Effector memory CD8-positive, alpha-beta T cell (primary cell): Measurements from ENCODE around the gene GPC6.

Experiments
- ATAC-seq: fragments of 150-1000 bp; cut with Tn5 transposase; replicated peaks from 2 replicates; pipeline ENCODE4 v1.10.0; 2021; ENCODE audit warnings: mild to moderate bottlenecking, moderate library complexity
- DNase-seq, 3 experiments: peaks; one replicate each; pipeline ENCODE4 v3.0.0; 2021
- H3K27ac Mint-ChIP-seq, 2 donors: one replicate each; pipeline ENCODE4 v1.8.0; 2022; ENCODE audit warnings: mild to moderate bottlenecking in 2 of 2, mixed read lengths in 2 of 2, moderate library complexity in 2 of 2
- H3K27me3 Mint-ChIP-seq, 2 donors: one replicate each; pipeline ENCODE4 v1.8.0; 2022; ENCODE audit warnings: mixed read lengths in 2 of 2
- H3K36me3 Mint-ChIP-seq: one replicate; pipeline ENCODE4 v1.8.0; 2022; ENCODE audit warnings: mild to moderate bottlenecking, moderate library complexity, mixed read lengths; ENCODE audit not compliant: insufficient read depth
- H3K4me1 Mint-ChIP-seq, 2 donors: one replicate each; pipeline ENCODE4 v1.8.0; 2022; ENCODE audit warnings: low read depth in 2 of 2, mixed read lengths in 2 of 2
- H3K4me3 Mint-ChIP-seq, 2 donors: one replicate each; pipeline ENCODE4 v1.8.0; 2022; ENCODE audit warnings: mild to moderate bottlenecking in 2 of 2, mixed read lengths in 2 of 2, moderate library complexity in 2 of 2
- H3K9me3 Mint-ChIP-seq, 2 donors: one replicate each; pipeline ENCODE4 v1.8.0; 2022; ENCODE audit warnings: mixed read lengths in 2 of 2

GPC6 gene

GRCh38 chr13:93853912-93854311 lies 627.3 kb downstream of the GPC6 start:
- H3K27me3 Mint-ChIP-seq, result peaks cover 0 to 5% of the 10 kb centered on the region in 2 donors
- H3K27ac Mint-ChIP-seq, result no peak overlapping the region
- no peaks in the 10 kb centered on the region for H3K4me1 Mint-ChIP-seq
- H3K4me3 Mint-ChIP-seq, result no peak overlapping the region
- ATAC-seq (no peak), DNase-seq (no peak)
- H3K36me3 Mint-ChIP-seq, result no peaks in the 10 kb centered on the region
- no peaks in the 10 kb centered on the region for H3K9me3 Mint-ChIP-seq

GRCh38 chr13:93857126-93857525 lies 630.5 kb downstream of the GPC6 start:
- no peak overlapping the region for H3K4me3 Mint-ChIP-seq

GRCh38 chr13:93859716-93860115 lies 633.1 kb downstream of the GPC6 start:
- ATAC-seq, result no peak
- Mint-ChIP-seq H3K4me1 (no peaks in the 10 kb centered on the region), H3K4me3 (no peak overlapping the region), H3K27ac (no peak overlapping the region), H3K9me3 (no peaks in the 10 kb centered on the region), H3K36me3 (no peaks in the 10 kb centered on the region), H3K27me3 (peaks cover 0 to 5% of the 10 kb centered on the region in 2 donors)
- no peak for DNase-seq

More at GRCh38 chr13:93857126-93857525, 630.5 kb downstream of the GPC6 start:
- no peaks in the 10 kb centered on the region for H3K36me3 Mint-ChIP-seq
- H3K9me3 Mint-ChIP-seq, result no peaks in the 10 kb centered on the region
- peaks cover 0 to 5% of the 10 kb centered on the region in 2 donors for H3K27me3 Mint-ChIP-seq
- no peak for ATAC-seq
- no peak overlapping the region for H3K27ac Mint-ChIP-seq
- H3K4me1 Mint-ChIP-seq, result no peaks in the 10 kb centered on the region
- no peak for DNase-seq

- DNase-seq, result no peak
- Mint-ChIP-seq H3K27me3 (peaks cover 0 to 5% of the 10 kb centered on the region in 2 donors), H3K9me3 (no peaks in the 10 kb centered on the region), H3K4me3 (no peak overlapping the region), H3K36me3 (no peaks in the 10 kb centered on the region), H3K27ac (no peak overlapping the region), H3K4me1 (no peaks in the 10 kb centered on the region)
- ATAC-seq, result no peak
Observed at GRCh38 chr13:93861818-93862217, 635.2 kb downstream of the GPC6 start.

GRCh38 chr13:93862259-93862658 lies 635.7 kb downstream of the GPC6 start:
- no peak overlapping the region for H3K27ac Mint-ChIP-seq
- H3K4me1 Mint-ChIP-seq, result no peaks in the 10 kb centered on the region
- H3K36me3 Mint-ChIP-seq, result no peaks in the 10 kb centered on the region
- peaks cover 0 to 5% of the 10 kb centered on the region in 2 donors for H3K27me3 Mint-ChIP-seq
- H3K4me3 Mint-ChIP-seq, result no peak overlapping the region
- H3K9me3 Mint-ChIP-seq, result no peaks in the 10 kb centered on the region
- DNase-seq (no peak), ATAC-seq (no peak)

GRCh38 chr13:93865235-93865634 lies 638.6 kb downstream of the GPC6 start:
- no peaks in the 10 kb centered on the region for H3K4me1 Mint-ChIP-seq
- no peaks in the 10 kb centered on the region for H3K9me3 Mint-ChIP-seq
- DNase-seq, result no peak
- H3K4me3 Mint-ChIP-seq, result no peak overlapping the region
- peaks cover 0 to 5% of the 10 kb centered on the region in 2 donors for H3K27me3 Mint-ChIP-seq
- H3K36me3 Mint-ChIP-seq, result no peaks in the 10 kb centered on the region
- no peak for ATAC-seq
- H3K27ac Mint-ChIP-seq, result no peak overlapping the region

- H3K27me3 Mint-ChIP-seq, result peaks cover 0 to 5% of the 10 kb centered on the region in 2 donors
- no peak overlapping the region for H3K27ac Mint-ChIP-seq
- no peaks in the 10 kb centered on the region for H3K4me1 Mint-ChIP-seq
- no peaks in the 10 kb centered on the region for H3K9me3 Mint-ChIP-seq
- ATAC-seq (no peak), DNase-seq (no peak)
- H3K4me3 Mint-ChIP-seq, result no peak overlapping the region
- no peaks in the 10 kb centered on the region for H3K36me3 Mint-ChIP-seq
Observed at GRCh38 chr13:93867481-93867880, 640.9 kb downstream of the GPC6 start.

- no peak overlapping the region for H3K4me3 Mint-ChIP-seq
- H3K27ac Mint-ChIP-seq, result no peak overlapping the region
- H3K4me1 Mint-ChIP-seq, result no peaks in the 10 kb centered on the region
- H3K9me3 Mint-ChIP-seq, result no peaks in the 10 kb centered on the region
- H3K36me3 Mint-ChIP-seq, result no peaks in the 10 kb centered on the region
- DNase-seq, result no peak
- no peak for ATAC-seq
- no peaks in the 10 kb centered on the region for H3K27me3 Mint-ChIP-seq
Observed at GRCh38 chr13:93872376-93872775, 645.8 kb downstream of the GPC6 start.

GRCh38 chr13:93872786-93873347 lies 646.3 kb downstream of the GPC6 start:
- DNase-seq (no peak), ATAC-seq (no peak)
- Mint-ChIP-seq H3K4me3 (no peak overlapping the region), H3K9me3 (no peaks in the 10 kb centered on the region), H3K4me1 (no peaks in the 10 kb centered on the region), H3K27ac (no peak overlapping the region), H3K36me3 (no peaks in the 10 kb centered on the region), H3K27me3 (no peaks in the 10 kb centered on the region)

- no peaks in the 10 kb centered on the region for H3K36me3 Mint-ChIP-seq
Observed at GRCh38 chr13:93875547-93875946, 648.9 kb downstream of the GPC6 start.

GRCh38 chr13:93876236-93876635 lies 649.6 kb downstream of the GPC6 start:
- no peaks in the 10 kb centered on the region for H3K36me3 Mint-ChIP-seq
- no peaks in the 10 kb centered on the region for H3K27me3 Mint-ChIP-seq
- H3K9me3 Mint-ChIP-seq, result peaks cover 0 to 2% of the 10 kb centered on the region in 2 donors
- no peak overlapping the region for H3K4me3 Mint-ChIP-seq
- H3K27ac Mint-ChIP-seq, result no peak overlapping the region
- DNase-seq (no peak), ATAC-seq (no peak)
- no peaks in the 10 kb centered on the region for H3K4me1 Mint-ChIP-seq

More at GRCh38 chr13:93875547-93875946, 648.9 kb downstream of the GPC6 start:
- Mint-ChIP-seq H3K27ac (no peak overlapping the region), H3K27me3 (no peaks in the 10 kb centered on the region), H3K9me3 (peaks cover 0 to 2% of the 10 kb centered on the region in 2 donors), H3K4me1 (no peaks in the 10 kb centered on the region), H3K4me3 (no peak overlapping the region)
- ATAC-seq (no peak), DNase-seq (no peak)

GRCh38 chr13:93878675-93879074 lies 652.1 kb downstream of the GPC6 start:
- Mint-ChIP-seq H3K9me3 (peaks cover 0 to 2% of the 10 kb centered on the region in 2 donors), H3K4me1 (no peaks in the 10 kb centered on the region), H3K36me3 (peaks cover 4% of the 10 kb centered on the region), H3K4me3 (no peak overlapping the region), H3K27me3 (no peaks in the 10 kb centered on the region), H3K27ac (no peak overlapping the region)
- ATAC-seq (no peak), DNase-seq (no peak)

- Mint-ChIP-seq H3K27me3 (no peaks in the 10 kb centered on the region), H3K9me3 (peaks cover 0 to 2% of the 10 kb centered on the region in 2 donors), H3K27ac (no peak overlapping the region), H3K4me3 (no peak overlapping the region), H3K36me3 (peaks cover 4% of the 10 kb centered on the region), H3K4me1 (no peaks in the 10 kb centered on the region)
- no peak for DNase-seq
- ATAC-seq, result no peak
Observed at GRCh38 chr13:93881411-93881810, 654.8 kb downstream of the GPC6 start.

GRCh38 chr13:93882086-93882651 lies 655.6 kb downstream of the GPC6 start:
- Mint-ChIP-seq H3K27me3 (no peaks in the 10 kb centered on the region), H3K4me1 (no peaks in the 10 kb centered on the region), H3K9me3 (peaks cover 0 to 2% of the 10 kb centered on the region in 2 donors), H3K27ac (no peak overlapping the region), H3K36me3 (peaks cover 4% of the 10 kb centered on the region), H3K4me3 (no peak overlapping the region)
- no peak for DNase-seq
- no peak for ATAC-seq
